A549 (cell line): ENCODE measurements around the gene TTC28. TPM values are rescaled to one million over a fixed set of nuclear protein-coding genes. Genes with fewer than 3 reads are reported as not detected.

Experiments used
- ATAC-seq, 2 experiments: fragments of 200-7000 bp in 1 of 2; fragments of >200 bp in 1 of 2; cut with Nextera tagmentation in 1 of 2; cut with Tn5 transposase in 1 of 2; 3 replicates each; pipeline versions ENCODE4 v1.8.0 to v1.9.1; 2018 to 2020; ENCODE audit warnings: mild to moderate bottlenecking in 1 of 2, moderate library complexity in 1 of 2
- CTCF ChIA-PET: fragments of 300-600 bp; sonication (Branson Sonifier 250); formaldehyde crosslinking; extraction: SDS; loops from one replicate; lab custom pipeline; 2021; ENCODE audit warnings: antibody characterized with exemption, inconsistent platforms; lab: Yijun Ruan, JAX
- POLR2A ChIA-PET: fragments of 350-600 bp; formaldehyde crosslinking; extraction: SDS; loops from one replicate; lab custom pipeline; 2021; ENCODE audit warnings: antibody characterized with exemption, inconsistent platforms; lab: Yijun Ruan, JAX
- DNase-seq, 2 experiments: peaks; one replicate each; pipeline versions ENCODE4 v3.0.0 to v3.0.0-alpha.2; 2011 to 2016; ENCODE audit warnings: low read depth in 1 of 2, low spot score in 1 of 2
- FAIRE-seq: peaks from 2 replicates; lab custom pipeline; 2011; peaks lifted over from hg19 to GRCh38; lab: Jason Lieb, UNC
- H3K27ac ChIP-seq, 2 experiments: fragments of >200 bp; sonication (Bioruptor Twin); formaldehyde crosslinking; 3 replicates each; pipeline ENCODE4 v1.5.1; 2016 to 2017
- H3K4me1 ChIP-seq: fragments of >200 bp; sonication (Bioruptor Twin); formaldehyde crosslinking; 3 replicates; pipeline ENCODE4 v1.6.1; 2016
- H3K4me2 ChIP-seq: fragments of >200 bp; sonication (Bioruptor Twin); formaldehyde crosslinking; 3 replicates; pipeline ENCODE4 v1.6.1; 2016
- H3K4me3 ChIP-seq: fragments of >200 bp; sonication (Bioruptor Twin); formaldehyde crosslinking; 3 replicates; pipeline ENCODE4 v1.5.1; 2016
- H3K9me3 ChIP-seq: fragments of >200 bp; sonication (Bioruptor Twin); formaldehyde crosslinking; 3 replicates; pipeline ENCODE4 v1.6.1; 2016
- CEBPB ChIP-seq, 2 experiments: fragments of >200 bp in 1 of 2; sonication (Bioruptor Twin) in 1 of 2; formaldehyde crosslinking in 1 of 2; IDR thresholded peaks; 2 replicates each; pipeline ENCODE4 v1.6.1; 2012 to 2016
- CHD4 ChIP-seq: fragments of 200-600 bp; sonication (generic); IDR thresholded peaks from 2 replicates; pipeline ENCODE4 v1.6.1; 2016; ENCODE audit warnings: antibody characterized with exemption, mild to moderate bottlenecking, borderline replicate concordance
- EHF ChIP-seq: fragments of 250-450 bp; sonication (Bioruptor Pico); IDR thresholded peaks from 2 replicates; pipeline ENCODE4 v1.5.0; 2020; ENCODE audit warnings: mild to moderate bottlenecking
- EHMT2 ChIP-seq: fragments of 200-600 bp; sonication (generic); IDR thresholded peaks from 2 replicates; pipeline ENCODE4 v1.6.1; 2016; ENCODE audit warnings: antibody characterized with exemption, low read depth, mild to moderate bottlenecking, moderate library complexity
- EP300 ChIP-seq, 2 experiments: fragments of >200 bp; sonication (Bioruptor Twin); formaldehyde crosslinking; IDR thresholded peaks; 2 replicates in 1 of 2; 3 replicates in 1 of 2; pipeline ENCODE4 v1.6.1; 2016 to 2017
- FOSB ChIP-seq: fragments of 250-450 bp; sonication (Bioruptor Pico); IDR thresholded peaks from 2 replicates; pipeline ENCODE4 v1.5.0; 2020; ENCODE audit warnings: mild to moderate bottlenecking, moderate library complexity
- FOSL2 ChIP-seq, 2 experiments: fragments of 450-650 bp in 1 of 2; fragments of >200 bp in 1 of 2; sonication (Bioruptor Twin) in 1 of 2; formaldehyde crosslinking; IDR thresholded peaks; 2 replicates each; pipeline versions ENCODE4 v1.5.0 to v1.6.1; 2016 to 2020; ENCODE audit warnings: mild to moderate bottlenecking in 1 of 2, moderate library complexity in 1 of 2
- FOXS1 ChIP-seq: fragments of 250-450 bp; sonication (Bioruptor Pico); IDR thresholded peaks from 2 replicates; pipeline ENCODE4 v1.5.0; 2020; ENCODE audit warnings: mild to moderate bottlenecking, moderate library complexity
- GATA3 ChIP-seq: IDR thresholded peaks from 2 replicates; pipeline ENCODE4 v1.6.1; 2012; ENCODE audit warnings: borderline replicate concordance
- HDAC2 ChIP-seq: fragments of 200-600 bp; sonication (generic); IDR thresholded peaks from 2 replicates; pipeline ENCODE4 v1.6.1; 2016
- HOXA7 ChIP-seq: fragments of 250-450 bp; sonication (Bioruptor Pico); IDR thresholded peaks from 2 replicates; pipeline ENCODE4 v1.5.0; 2020; ENCODE audit warnings: mild to moderate bottlenecking, moderate library complexity
- JUN ChIP-seq, 2 experiments: fragments of >200 bp; sonication (Bioruptor Twin); formaldehyde crosslinking; IDR thresholded peaks; 2 replicates in 1 of 2; 3 replicates in 1 of 2; pipeline ENCODE4 v1.6.1; 2016 to 2017
- JUNB ChIP-seq: fragments of >200 bp; sonication (Bioruptor Twin); formaldehyde crosslinking; IDR thresholded peaks from 2 replicates; pipeline ENCODE4 v1.6.1; 2016
- KDM1A ChIP-seq: fragments of 200-600 bp; sonication (generic); IDR thresholded peaks from 2 replicates; pipeline ENCODE4 v1.6.1; 2016; ENCODE audit warnings: low read depth, mild to moderate bottlenecking
- KDM5A ChIP-seq: fragments of 200-600 bp; sonication (generic); IDR thresholded peaks from 2 replicates; pipeline ENCODE4 v1.6.1; 2016; ENCODE audit warnings: antibody characterized with exemption, mild to moderate bottlenecking
- NFE2L2 ChIP-seq: fragments of 150-350 bp; conservative IDR thresholded peaks from 2 replicates; pipeline ENCODE4 v1.6.1; 2014; ENCODE audit warnings: low read length
- POLR2A ChIP-seq: IDR thresholded peaks from 2 replicates; pipeline ENCODE4 v1.6.1; 2012; ENCODE audit warnings: mild to moderate bottlenecking, low read length
- POLR2AphosphoS2 ChIP-seq: conservative IDR thresholded peaks from 2 replicates; pipeline ENCODE4 v1.6.1; 2012; ENCODE audit warnings: low read length, improper control_type of control experiment, inconsistent platforms
- RAD21 ChIP-seq, 2 experiments: fragments of >200 bp in 1 of 2; sonication (Bioruptor Twin) in 1 of 2; formaldehyde crosslinking in 1 of 2; IDR thresholded peaks in 1 of 2; conservative IDR thresholded peaks in 1 of 2; 2 replicates in 1 of 2; 3 replicates in 1 of 2; pipeline ENCODE4 v1.6.1; 2012 to 2018; ENCODE audit warnings: inconsistent platforms in 1 of 2
- RARB ChIP-seq: fragments of 250-450 bp; sonication (Bioruptor Pico); IDR thresholded peaks from 2 replicates; pipeline ENCODE4 v1.8.0; 2021; ENCODE audit warnings: mild to moderate bottlenecking, moderate library complexity
- RFX5 ChIP-seq: fragments of 450-650 bp; IDR thresholded peaks from 2 replicates; pipeline ENCODE4 v1.7.1; 2014; ENCODE audit warnings: antibody characterized with exemption, mild to moderate bottlenecking, moderate library complexity
- SMC3 ChIP-seq: fragments of >200 bp; sonication (Bioruptor Twin); formaldehyde crosslinking; IDR thresholded peaks from 3 replicates; pipeline ENCODE4 v1.6.1; 2018; ENCODE audit warnings: inconsistent platforms
- TP53 ChIP-seq: fragments of 250-450 bp; sonication (Bioruptor Pico); IDR thresholded peaks from 2 replicates; pipeline ENCODE4 v1.5.0; 2021; ENCODE audit warnings: mild to moderate bottlenecking, moderate library complexity
- ZC3H11A ChIP-seq: fragments of 450-650 bp; IDR thresholded peaks from 2 replicates; pipeline ENCODE4 v1.6.1; 2014; ENCODE audit warnings: antibody characterized with exemption, mild to moderate bottlenecking
- ZNF302 ChIP-seq: fragments of 250-450 bp; sonication (Bioruptor Pico); IDR thresholded peaks from 2 replicates; pipeline ENCODE4 v1.9.0; 2021; ENCODE audit warnings: inconsistent platforms, mild to moderate bottlenecking, moderate library complexity
- ZSCAN20 ChIP-seq: fragments of 250-450 bp; sonication (Bioruptor Pico); IDR thresholded peaks from 2 replicates; pipeline ENCODE4 v1.8.0; 2022; ENCODE audit warnings: mild to moderate bottlenecking, moderate library complexity
- WGBS: methylation state at CpG from one replicate; pipeline ENCODE4 v1.1.6; 2017; ENCODE audit errors: missing lambda C conversion rate; 5-methylcytosine and 5-hydroxymethylcytosine counted together
- polyA plus RNA-seq, 4 experiments: library from polyadenylated mRNA; depleted of rRNA in 3 of 4; stranded (reverse); fragments of >200 nt; fragmentation: RNase III in 1 of 4; extraction: RNeasy Plus Mini Kit Qiagen cat#74134 plus additional on column Dnase treatment in 1 of 4; gene quantifications; 2 replicates in 3 of 4; 3 replicates in 1 of 4; pipeline ENCODE4 v1.2.3, GENCODE V29; 2011 to 2017
- TF ChIP-seq, protein P1 (sequence below): fragments of 450-650 bp; IDR thresholded peaks from 2 replicates; pipeline ENCODE4 v1.6.1; 2014; ENCODE audit warnings: antibody characterized with exemption
- TF ChIP-seq, protein P2 (sequence below): fragments of 150-350 bp; IDR thresholded peaks from 2 replicates; pipeline ENCODE4 v1.6.1; 2014; ENCODE audit warnings: low read depth, mild to moderate bottlenecking, low read length
- TF ChIP-seq, protein P3 (sequence below): fragments of >200 bp; sonication (Bioruptor Twin); formaldehyde crosslinking; IDR thresholded peaks from 2 replicates; pipeline ENCODE4 v1.6.1; 2016

The TTC28 gene
- polyA plus RNA-seq, 2 of the 4 experiments (the other 2 are of a cell fraction): 2.6 to 3.8 TPM

DNA sequence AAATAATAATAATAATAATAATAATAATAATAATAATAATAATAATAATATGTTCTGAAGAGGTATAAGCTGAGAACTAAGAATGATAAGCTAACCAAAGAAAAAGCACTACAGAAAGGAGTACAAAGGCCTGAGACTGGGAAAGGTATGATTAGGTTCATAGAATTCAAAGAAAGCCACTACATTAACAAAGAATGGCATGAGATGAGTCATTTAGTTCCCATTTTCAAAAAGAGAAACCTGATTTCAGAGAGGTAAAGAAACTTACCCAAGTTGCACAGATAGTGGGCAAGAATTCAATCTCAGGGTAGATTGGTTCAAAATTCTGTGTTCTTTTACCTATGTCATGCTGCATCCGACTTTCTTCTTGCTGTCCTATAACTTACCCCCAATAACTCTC, 350.9 kb downstream of the TTC28 start (continued):
- TF ChIP-seq EHMT2 (no peak), ZSCAN20 (no peak), HOXA7 (no peak)
- TF ChIP-seq, all 56 proteins: peak for 0

DNA sequence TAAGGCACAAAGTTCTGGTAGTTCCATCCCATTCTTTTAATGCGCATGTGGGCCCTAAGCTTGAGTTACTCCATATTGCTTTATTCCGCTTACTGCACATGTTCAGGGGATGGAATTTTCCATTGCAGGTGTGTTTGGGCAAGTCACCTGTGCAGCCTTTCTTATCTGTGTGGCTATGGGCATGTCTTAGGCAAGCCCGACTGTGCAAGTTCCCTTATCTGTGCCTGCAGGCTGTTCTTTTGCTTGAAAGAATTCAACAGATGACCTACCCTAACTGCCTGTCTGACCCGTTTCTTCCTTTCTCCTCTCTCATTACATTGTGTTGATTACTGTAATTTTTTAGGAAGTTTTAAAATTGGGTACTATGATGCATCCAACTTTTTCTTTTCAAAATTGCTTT, 363.6 kb downstream of the TTC28 start:
- Histone ChIP-seq H3K4me1 (no peaks in the 10 kb centered on the region), H3K27ac (no peak overlapping the region), H3K9me3 (no peaks in the 10 kb centered on the region), H3K4me2 (no peak overlapping the region), H3K4me3 (no peak overlapping the region)
- DNase-seq (no peak), ATAC-seq (no peak), FAIRE-seq (no peak)
- WGBS: 85% methylated on average over 4 of the region's 4 CpGs
- CTCF ChIA-PET: no interaction called here
- POLR2A ChIA-PET: no interaction called here
- TF ChIP-seq KDM5A (no peak), FOXS1 (CRISPR knock-in tag) (no peak), ZNF302 (CRISPR knock-in tag) (no peak), GATA3 (no peak), ZC3H11A (no peak), TP53 (CRISPR knock-in tag) (no peak), SMC3 (no peak), JUN (IDR thresholded peaks at IDR 0.05) (no peak), HDAC2 (no peak), POLR2A (no peak), EP300 (IDR thresholded peaks at IDR 0.05) (no peak), CHD4 (no peak), POLR2AphosphoS2 (no peak), EHF (CRISPR knock-in tag) (no peak), KDM1A (no peak)
- TF ChIP-seq, protein P1, sequence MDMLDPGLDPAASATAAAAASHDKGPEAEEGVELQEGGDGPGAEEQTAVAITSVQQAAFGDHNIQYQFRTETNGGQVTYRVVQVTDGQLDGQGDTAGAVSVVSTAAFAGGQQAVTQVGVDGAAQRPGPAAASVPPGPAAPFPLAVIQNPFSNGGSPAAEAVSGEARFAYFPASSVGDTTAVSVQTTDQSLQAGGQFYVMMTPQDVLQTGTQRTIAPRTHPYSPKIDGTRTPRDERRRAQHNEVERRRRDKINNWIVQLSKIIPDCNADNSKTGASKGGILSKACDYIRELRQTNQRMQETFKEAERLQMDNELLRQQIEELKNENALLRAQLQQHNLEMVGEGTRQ: no peak
- TF ChIP-seq, protein P2, sequence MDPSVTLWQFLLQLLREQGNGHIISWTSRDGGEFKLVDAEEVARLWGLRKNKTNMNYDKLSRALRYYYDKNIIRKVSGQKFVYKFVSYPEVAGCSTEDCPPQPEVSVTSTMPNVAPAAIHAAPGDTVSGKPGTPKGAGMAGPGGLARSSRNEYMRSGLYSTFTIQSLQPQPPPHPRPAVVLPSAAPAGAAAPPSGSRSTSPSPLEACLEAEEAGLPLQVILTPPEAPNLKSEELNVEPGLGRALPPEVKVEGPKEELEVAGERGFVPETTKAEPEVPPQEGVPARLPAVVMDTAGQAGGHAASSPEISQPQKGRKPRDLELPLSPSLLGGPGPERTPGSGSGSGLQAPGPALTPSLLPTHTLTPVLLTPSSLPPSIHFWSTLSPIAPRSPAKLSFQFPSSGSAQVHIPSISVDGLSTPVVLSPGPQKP: no peak

DNA sequence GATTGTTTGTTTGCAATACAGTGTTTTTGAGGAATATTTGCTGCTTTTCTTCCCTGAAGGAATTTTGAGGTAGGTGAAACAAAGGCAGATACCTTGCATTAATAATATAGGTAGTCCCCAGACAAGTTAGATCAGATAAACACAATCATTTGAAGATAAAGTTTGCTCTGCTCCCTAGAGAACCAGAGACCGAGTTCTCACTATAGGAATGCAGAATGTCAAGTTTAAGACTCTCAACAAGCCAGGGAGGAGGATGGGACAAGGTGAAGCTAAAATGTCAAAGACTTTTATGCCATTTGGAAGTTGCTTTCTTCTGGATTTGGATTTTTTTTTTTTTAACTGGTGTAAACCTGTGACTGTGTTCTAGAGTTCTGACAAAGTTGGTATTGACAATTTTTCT, 364.7 kb downstream of the TTC28 start:
- Histone ChIP-seq H3K27ac (no peak overlapping the region), H3K4me2 (no peak overlapping the region), H3K4me3 (no peak overlapping the region), H3K9me3 (no peaks in the 10 kb centered on the region), H3K4me1 (no peaks in the 10 kb centered on the region)
- FAIRE-seq: no peak
- POLR2A ChIA-PET: no interaction called here
- CTCF ChIA-PET: no interaction called here
- DNase-seq: no peak
- ATAC-seq: no peak
- 86% methylated on average over 1 of the region's 1 CpG for WGBS
- TF ChIP-seq FOSB (CRISPR knock-in tag) (no peak), NFE2L2 (no peak), JUNB (no peak), KDM1A (no peak), RARB (CRISPR knock-in tag) (no peak), ZC3H11A (no peak), FOSL2 (IDR thresholded peaks at IDR 0.05) (no peak), FOSL2 (CRISPR knock-in tag; IDR thresholded peaks at IDR 0.05) (no peak), CEBPB (IDR thresholded peaks at IDR 0.05) (no peak), RFX5 (no peak), RAD21 (conservative IDR thresholded peaks at IDR 0.05 in 1 of 2, IDR thresholded peaks at IDR 0.05 in 1 of 2) (no peak)
- TF ChIP-seq, protein P3, sequence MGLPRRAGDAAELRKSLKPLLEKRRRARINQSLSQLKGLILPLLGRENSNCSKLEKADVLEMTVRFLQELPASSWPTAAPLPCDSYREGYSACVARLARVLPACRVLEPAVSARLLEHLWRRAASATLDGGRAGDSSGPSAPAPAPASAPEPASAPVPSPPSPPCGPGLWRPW: no peak
